Erythroblast (primary cell): Measurements from ENCODE around the gene BRD9.
"Not testable (repeated sequence)": the region's sequence is repeated elsewhere in the genome, so short reads cannot be mapped to it uniquely, and the experiment has no call there.

Experiments used
- GATA1 ChIP-seq: IDR thresholded peaks from 2 replicates; pipeline ENCODE4 v1.6.1; 2011; ENCODE audit warnings: low read depth, mild to moderate bottlenecking, control low read depth, low read length, moderate library complexity
- POLR2A ChIP-seq: IDR thresholded peaks from 2 replicates; pipeline ENCODE4 v1.6.1; 2011; ENCODE audit warnings: mild to moderate bottlenecking, low read length

- TF ChIP-seq POLR2A, GATA1: not testable (repeated sequence)
Measured at GRCh38 chr5:835933-836612, 56.5 kb downstream of the BRD9 start.
